PC-9 (cell line): ENCODE results near the gene INTS3. TPM values are rescaled to one million over a fixed set of nuclear protein-coding genes. Genes with fewer than 3 reads are reported as not detected.

Source experiments
- BruUV-seq: library from RNA; stranded (reverse); fragments of 400-500 nt; replicated peaks from 2 replicates; lab custom pipeline; 2021; lab: Mats Ljungman, UMichigan
- CTCF ChIA-PET: fragments of 300-600 bp; sonication (Branson Sonifier 250); formaldehyde crosslinking; loops from one replicate; lab custom pipeline; 2022; ENCODE audit warnings: antibody characterized with exemption; lab: Charles Lee
- POLR2A ChIA-PET: fragments of 300-600 bp; sonication (Branson Sonifier 250); formaldehyde crosslinking; loops from one replicate; lab custom pipeline; 2022; ENCODE audit warnings: antibody characterized with exemption; ENCODE audit not compliant: unreplicated experiment; lab: Charles Lee
- DNase-seq, 2 experiments: peaks; one replicate each; pipeline versions ENCODE4 v3.0.0 to v3.0.0-alpha.2; 2015 to 2022; ENCODE audit warnings: mixed read lengths in 1 of 2
- H2AFZ ChIP-seq: fragments of 200-600 bp; sonication (generic); 2 replicates; pipeline ENCODE4 v1.8.1; 2017; ENCODE audit warnings: antibody characterized with exemption
- H3F3A ChIP-seq: fragments of 200-600 bp; sonication (generic); 2 replicates; pipeline ENCODE4 v1.8.1; 2017; ENCODE audit warnings: antibody characterized with exemption, mild to moderate bottlenecking, low read depth; ENCODE audit not compliant: insufficient read depth
- H3K27ac ChIP-seq: fragments of 200-600 bp; sonication (generic); 2 replicates; pipeline ENCODE4 v1.6.1; 2016; ENCODE audit warnings: mixed run types
- H3K27me3 ChIP-seq: fragments of 200-600 bp; sonication (generic); 2 replicates; pipeline ENCODE4 v1.6.1; 2016; ENCODE audit warnings: low read depth, mixed run types; ENCODE audit not compliant: insufficient read depth
- H3K36me3 ChIP-seq: fragments of 200-600 bp; sonication (generic); 2 replicates; pipeline ENCODE4 v1.6.1; 2016; ENCODE audit warnings: low read depth, mixed run types
- H3K4me1 ChIP-seq: fragments of 200-600 bp; sonication (generic); replicated peaks from 2 replicates; pipeline ENCODE4 v1.6.1; 2016; ENCODE audit warnings: mixed run types; ENCODE audit not compliant: insufficient read depth
- H3K4me2 ChIP-seq: fragments of 200-600 bp; sonication (generic); 2 replicates; pipeline ENCODE4 v1.6.1; 2017; ENCODE audit warnings: mixed run types
- H3K4me3 ChIP-seq: fragments of 200-600 bp; sonication (generic); 2 replicates; pipeline ENCODE4 v1.6.1; 2016; ENCODE audit warnings: mixed run types
- H3K79me2 ChIP-seq: fragments of 200-600 bp; sonication (generic); 2 replicates; pipeline ENCODE4 v1.6.1; 2017; ENCODE audit warnings: low read depth, mixed run types
- H3K9me2 ChIP-seq: fragments of 200-600 bp; sonication (generic); 2 replicates; pipeline ENCODE4 v1.8.1; 2017; ENCODE audit warnings: mild to moderate bottlenecking; ENCODE audit not compliant: insufficient read depth
- H3K9me3 ChIP-seq: fragments of 200-600 bp; sonication (generic); 2 replicates; pipeline ENCODE4 v1.8.1; 2016; ENCODE audit warnings: low read depth; ENCODE audit not compliant: insufficient read depth
- H4K20me1 ChIP-seq: fragments of 200-600 bp; sonication (generic); 2 replicates; pipeline ENCODE4 v1.8.1; 2017; ENCODE audit not compliant: insufficient read depth
- EZH2 ChIP-seq: fragments of 200-600 bp; sonication (generic); IDR thresholded peaks from 2 replicates; pipeline ENCODE4 v1.8.0; 2017; ENCODE audit warnings: antibody characterized with exemption, low read depth
- intact Hi-C: fragments of 100-400 bp; cut with micrococcal nuclease; formaldehyde crosslinking; loops from one replicate; pipeline ENCODE4 v1.10.0; 2022; ENCODE audit not compliant: unreplicated experiment
- total RNA-seq: library from RNA; stranded (reverse); gene quantifications from 2 replicates; pipeline ENCODE4 v1.2.3, GENCODE V29; 2021
- TF ChIP-seq, protein P1 (sequence below): fragments of 200-600 bp; sonication (generic); conservative IDR thresholded peaks from 2 replicates; pipeline ENCODE4 v1.6.1; 2017; ENCODE audit warnings: mixed run types, antibody characterized with exemption, mild to moderate bottlenecking, moderate library complexity

Gene INTS3
- total RNA-seq, 1 experiment from 2014 or later: 91.7 TPM

GRCh38 chr1:153777648-153778047 lies 49.8 kb downstream of the INTS3 start:
- TF ChIP-seq, protein P1, sequence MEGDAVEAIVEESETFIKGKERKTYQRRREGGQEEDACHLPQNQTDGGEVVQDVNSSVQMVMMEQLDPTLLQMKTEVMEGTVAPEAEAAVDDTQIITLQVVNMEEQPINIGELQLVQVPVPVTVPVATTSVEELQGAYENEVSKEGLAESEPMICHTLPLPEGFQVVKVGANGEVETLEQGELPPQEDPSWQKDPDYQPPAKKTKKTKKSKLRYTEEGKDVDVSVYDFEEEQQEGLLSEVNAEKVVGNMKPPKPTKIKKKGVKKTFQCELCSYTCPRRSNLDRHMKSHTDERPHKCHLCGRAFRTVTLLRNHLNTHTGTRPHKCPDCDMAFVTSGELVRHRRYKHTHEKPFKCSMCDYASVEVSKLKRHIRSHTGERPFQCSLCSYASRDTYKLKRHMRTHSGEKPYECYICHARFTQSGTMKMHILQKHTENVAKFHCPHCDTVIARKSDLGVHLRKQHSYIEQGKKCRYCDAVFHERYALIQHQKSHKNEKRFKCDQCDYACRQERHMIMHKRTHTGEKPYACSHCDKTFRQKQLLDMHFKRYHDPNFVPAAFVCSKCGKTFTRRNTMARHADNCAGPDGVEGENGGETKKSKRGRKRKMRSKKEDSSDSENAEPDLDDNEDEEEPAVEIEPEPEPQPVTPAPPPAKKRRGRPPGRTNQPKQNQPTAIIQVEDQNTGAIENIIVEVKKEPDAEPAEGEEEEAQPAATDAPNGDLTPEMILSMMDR: no peak
- no peak for TF ChIP-seq EZH2
- POLR2A ChIA-PET: no interaction called here
- no peaks in the 10 kb centered on the region for H3K9me2 ChIP-seq
- peaks cover 16% of the 10 kb centered on the region; the same call in 1 of the 2 replicates for H3F3A ChIP-seq
- no peak overlapping the region for H3K4me3 ChIP-seq
- BruUV-seq: no TSS peak
- no peaks in the 10 kb centered on the region for H3K36me3 ChIP-seq
- no peak overlapping the region for H3K27ac ChIP-seq
- H4K20me1 ChIP-seq: 0 out of 2 replicates have a peak, but pooled peaks cover 4% of the 10 kb centered on the region
- CTCF ChIA-PET: no interaction called here
- 0 out of 2 replicates have a peak, but pooled peaks cover 12% of the 10 kb centered on the region for H3K4me1 ChIP-seq
- H3K27me3 ChIP-seq: no peaks in the 10 kb centered on the region
- DNase-seq: no peak
- no peak overlapping the region for H3K4me2 ChIP-seq
- intact Hi-C loops: loop anchor here (5.0 kb wide), 1 partner anchor 210 kb away; the partner anchor contains the start of gene RAB13
- H3K9me3 ChIP-seq: no peaks in the 10 kb centered on the region
- H2AFZ ChIP-seq: no peak overlapping the region
- no peaks in the 10 kb centered on the region for H3K79me2 ChIP-seq

- intact Hi-C loops: loop anchor here (5.0 kb wide), 1 partner anchor 209 kb away; the partner anchor contains the start of gene RAB13
- POLR2A ChIA-PET: interaction anchor here (0.6 kb wide), 1 partner anchor 169 kb away, joined by 4 read pairs; the partner anchor contains the start of gene DENND4B
- CTCF ChIA-PET: no interaction called here
Measured at GRCh38 chr1:153778051-153778823, 50.4 kb downstream of the INTS3 start.

GRCh38 chr1:153778824-153779519 lies 51.1 kb downstream of the INTS3 start:
- CTCF ChIA-PET: no interaction called here
- H3K4me1 ChIP-seq: peaks cover 17% of the 10 kb centered on the region
- TF ChIP-seq EZH2: no peak
- TF ChIP-seq, protein P1: no peak
- H3K27me3 ChIP-seq: no peaks in the 10 kb centered on the region
- H2AFZ ChIP-seq: no peak overlapping the region
- peaks cover 24% of the 10 kb centered on the region; the same call in 1 of the 2 replicates for H3F3A ChIP-seq
- no TSS peak for BruUV-seq
- no peaks in the 10 kb centered on the region for H3K79me2 ChIP-seq
- H3K27ac ChIP-seq: no peak overlapping the region
- no peak for DNase-seq
- H4K20me1 ChIP-seq: 0 out of 2 replicates have a peak, but pooled peaks cover 4% of the 10 kb centered on the region
- intact Hi-C loops: loop anchor here (5.0 kb wide), 1 partner anchor 208 kb away; the partner anchor contains the start of gene RAB13
- no peaks in the 10 kb centered on the region for H3K36me3 ChIP-seq
- H3K9me2 ChIP-seq: no peaks in the 10 kb centered on the region
- no peaks in the 10 kb centered on the region for H3K9me3 ChIP-seq
- POLR2A ChIA-PET: interaction anchor here (0.6 kb wide), 1 partner anchor 168 kb away, joined by 4 read pairs; the partner anchor contains the start of gene DENND4B
- no peak overlapping the region for H3K4me3 ChIP-seq
- no peak overlapping the region for H3K4me2 ChIP-seq

More at GRCh38 chr1:153778051-153778823, 50.4 kb downstream of the INTS3 start:
- Histone ChIP-seq H3K9me3 (no peaks in the 10 kb centered on the region), H2AFZ (no peak overlapping the region), H3K4me2 (no peak overlapping the region), H3F3A (peaks cover 21% of the 10 kb centered on the region; the same call in 1 of the 2 replicates), H3K9me2 (no peaks in the 10 kb centered on the region), H3K4me1 (peaks cover 17% of the 10 kb centered on the region), H3K27me3 (no peaks in the 10 kb centered on the region), H3K4me3 (no peak overlapping the region), H3K79me2 (no peaks in the 10 kb centered on the region), H3K36me3 (no peaks in the 10 kb centered on the region), H3K27ac (no peak overlapping the region), H4K20me1 (0 out of 2 replicates have a peak, but pooled peaks cover 4% of the 10 kb centered on the region)
- no peak for DNase-seq
- TF ChIP-seq EZH2: no peak
- TF ChIP-seq, protein P1: no peak
- no TSS peak for BruUV-seq
